ENCODE results near the gene DHRS9.
"Not testable (repeated sequence)": the region's sequence is repeated elsewhere in the genome, so short reads cannot be mapped to it uniquely, and the experiment has no call there.

Gene DHRS9

DNA sequence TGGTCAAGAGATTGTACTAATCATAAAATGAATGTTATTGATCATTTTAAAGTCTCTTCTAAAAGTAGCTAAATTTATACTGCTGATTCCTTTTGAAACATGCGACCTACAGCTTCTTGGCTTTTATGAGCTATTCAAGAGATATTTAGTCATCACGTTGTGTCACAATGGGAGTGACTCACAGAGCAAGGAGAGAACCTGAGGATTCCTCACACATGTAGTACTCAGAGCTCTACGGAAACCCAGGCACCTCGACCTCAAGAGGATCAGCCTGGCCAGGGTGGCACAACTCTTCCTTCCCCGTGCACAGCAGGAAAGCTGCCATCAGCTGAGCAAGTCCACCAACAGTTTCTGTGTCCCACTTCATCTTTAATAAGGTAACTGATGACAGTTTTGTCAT, at the start of gene DHRS9:
DHRS9 (plus strand) TSS at position 223 of the 400 bp plus-strand sequence. CDS start 12,019 bp downstream, outside the sequence.
- no peak for DNase-seq (ENCODE audit: low read depth in 2 of 2)

DNA sequence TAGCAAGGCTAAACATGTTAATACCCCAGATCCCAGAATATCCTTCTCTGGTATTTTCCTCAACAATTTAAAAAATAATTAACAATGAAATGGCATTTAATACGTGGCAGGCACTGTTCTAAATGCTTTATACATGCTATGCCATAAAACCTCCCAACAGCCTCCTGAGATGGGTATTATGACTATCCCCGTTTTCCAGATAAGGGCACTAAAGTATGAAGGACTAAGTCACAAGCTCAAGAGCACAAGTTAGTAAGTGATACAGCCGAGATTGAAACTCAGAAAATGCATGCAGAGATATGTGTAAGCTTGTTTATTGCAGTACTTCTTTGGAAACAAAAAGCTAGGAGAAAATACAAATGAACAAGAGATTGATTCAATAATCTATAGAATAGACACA, 46.2 kb upstream of the DHRS9 start:
- DNase-seq (ENCODE audit: low read depth in 2 of 2), result no peak

DNA sequence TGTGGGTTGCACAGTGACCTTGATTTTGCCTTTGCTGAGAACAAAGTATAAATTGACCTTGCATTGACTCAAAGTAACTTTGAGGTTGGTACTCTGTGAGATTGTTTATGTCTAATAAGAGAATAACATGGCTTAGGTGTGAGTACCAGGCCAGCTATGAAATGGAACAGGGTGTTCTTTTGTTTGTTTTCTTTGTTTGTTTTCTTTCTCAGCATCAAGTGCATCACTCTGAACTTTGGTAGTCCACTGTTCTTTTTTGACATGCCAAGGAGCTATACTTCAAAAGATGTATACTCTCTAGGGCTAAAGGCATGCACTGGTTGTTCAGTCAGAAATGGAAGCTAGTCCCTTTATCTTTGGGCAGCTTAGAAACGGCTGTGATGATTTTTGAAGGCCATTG, 43.3 kb upstream of the DHRS9 start:
- DNase-seq (ENCODE audit: low read depth in 2 of 2), result no peak

DNA sequence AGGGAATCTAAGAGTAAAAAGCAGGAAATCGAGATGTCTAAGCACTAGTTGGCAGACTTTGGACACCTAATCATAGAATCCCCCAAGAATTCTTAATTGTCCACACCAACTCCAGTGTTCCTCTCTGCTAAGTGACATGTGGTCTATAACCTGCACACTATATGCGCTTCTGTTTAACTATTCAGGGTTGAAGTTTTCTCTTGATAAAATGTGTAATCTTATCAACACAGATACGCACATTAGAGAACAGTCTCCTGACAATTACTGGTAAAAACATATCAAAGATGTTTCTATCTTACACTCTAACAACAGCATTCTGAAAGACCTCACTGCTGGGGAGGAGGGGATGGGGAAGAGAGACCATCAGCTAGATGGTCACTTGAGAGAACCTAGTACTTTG, 42.1 kb upstream of the DHRS9 start:
- DNase-seq (ENCODE audit: low read depth in 2 of 2), result no peak

DNA sequence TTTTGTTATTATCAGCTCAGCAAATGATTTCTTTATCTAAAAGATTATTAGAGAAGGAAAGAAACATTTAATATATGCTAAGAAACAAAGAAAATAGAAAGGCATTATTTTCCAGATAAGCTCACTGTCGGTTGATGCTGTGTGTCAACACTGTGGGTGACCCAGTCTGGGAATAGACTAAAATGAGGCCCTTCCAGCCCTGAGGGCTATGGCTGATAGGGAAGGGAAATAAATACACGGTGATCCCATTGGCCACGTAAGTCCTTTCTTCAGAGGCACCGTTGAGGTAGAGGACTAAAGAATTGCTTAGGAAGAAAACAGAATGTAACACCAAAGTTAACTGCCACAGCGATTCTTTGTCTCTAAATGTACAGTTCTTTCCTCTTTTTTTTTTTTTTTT, 40.0 kb upstream of the DHRS9 start:
- no peak for DNase-seq (ENCODE audit: low read depth in 2 of 2)

DNA sequence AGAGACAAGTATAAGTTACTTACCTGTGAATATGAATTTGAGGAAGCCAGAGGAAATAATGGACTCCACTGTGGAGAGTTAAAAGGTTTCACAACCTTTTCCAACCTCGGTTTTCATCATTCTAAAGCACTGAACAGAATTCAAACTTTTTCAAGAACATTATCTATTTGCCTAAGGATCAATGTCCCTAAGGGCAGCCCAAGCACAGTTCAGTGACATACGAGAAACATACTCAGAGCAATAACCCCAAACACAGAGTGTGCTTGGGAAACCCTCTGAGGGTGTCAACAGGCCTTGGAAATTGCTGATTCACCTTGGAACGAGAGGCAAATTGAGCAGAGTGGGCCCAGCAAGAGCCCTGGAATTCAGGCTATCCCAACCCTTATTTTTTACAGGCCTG, 38.2 kb upstream of the DHRS9 start, which contains the start of gene ABCB11:
ABCB11 (minus strand) TSS at position 123 of the 400 bp plus-strand sequence. CDS start 13,199 bp downstream, outside the sequence.
- DNase-seq (ENCODE audit: low read depth in 2 of 2), result no peak

DNA sequence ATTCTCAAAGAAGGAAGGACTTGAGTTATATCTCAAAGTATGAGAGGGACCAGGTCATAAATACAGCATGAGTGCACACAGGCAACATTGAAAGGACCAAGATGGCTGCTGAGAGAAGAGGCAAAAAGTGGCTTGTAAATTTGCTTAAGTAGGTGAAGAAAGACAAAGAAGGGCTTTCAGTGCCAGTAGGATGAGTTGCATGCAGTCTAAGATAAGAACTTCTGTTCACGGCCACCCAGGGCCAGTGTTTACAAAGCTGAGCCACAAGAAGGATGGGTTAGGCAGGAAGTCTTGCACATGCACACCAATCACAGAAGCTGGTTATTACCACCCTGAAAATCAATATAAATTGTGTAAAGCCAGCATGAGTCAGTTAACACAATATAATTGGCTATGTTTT, 35.1 kb upstream of the DHRS9 start:
- no peak for DNase-seq (ENCODE audit: low read depth in 2 of 2)

DNA sequence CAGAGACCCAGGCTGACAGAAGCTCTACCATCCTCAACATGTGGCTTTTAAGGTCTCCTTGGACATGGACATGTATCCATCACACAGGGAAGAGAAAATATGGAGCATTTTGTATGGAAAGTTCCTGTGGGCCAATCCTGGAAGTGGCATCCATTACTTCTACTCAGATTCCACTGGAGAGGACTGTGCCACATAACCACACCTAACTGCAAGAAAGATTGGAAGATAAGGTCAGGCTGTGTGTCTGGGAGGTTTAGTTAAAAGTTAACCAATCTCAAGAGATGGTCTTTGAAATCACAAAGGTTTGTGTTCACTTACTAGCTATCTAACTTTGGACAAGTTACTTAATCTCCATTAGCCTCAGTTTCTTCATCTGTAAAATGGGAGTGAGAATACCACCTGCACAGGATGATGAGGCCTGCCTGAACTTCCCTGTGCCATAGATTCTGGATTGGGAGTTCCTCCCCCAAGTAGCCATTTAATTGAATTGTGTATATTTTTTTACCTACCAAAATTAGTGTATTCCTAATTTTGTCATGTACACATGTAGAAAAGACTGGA, 34.3 kb upstream of the DHRS9 start:
- DNase-seq (ENCODE audit: low read depth in 2 of 2), result no peak

DNA sequence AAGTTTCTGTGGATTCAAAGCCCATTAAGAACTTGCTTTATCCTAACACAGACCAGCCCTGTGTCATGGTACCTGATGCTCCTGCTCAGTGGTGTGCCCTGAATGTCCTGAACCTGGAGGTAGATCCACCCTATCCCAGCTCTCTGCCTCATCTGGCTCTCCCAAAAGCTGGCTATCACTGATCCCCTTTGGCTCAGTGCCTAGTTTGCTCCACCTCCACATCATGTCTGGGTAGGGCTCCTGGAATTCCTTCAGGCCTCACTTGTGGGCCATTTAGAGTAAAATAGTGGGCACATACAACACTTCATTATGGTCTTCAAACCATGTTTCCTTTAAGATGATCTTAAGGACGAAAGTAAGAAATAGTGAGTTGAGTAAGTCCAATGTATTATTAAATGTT, 33.5 kb upstream of the DHRS9 start:
- DNase-seq (ENCODE audit: low read depth in 2 of 2), result no peak

DNA sequence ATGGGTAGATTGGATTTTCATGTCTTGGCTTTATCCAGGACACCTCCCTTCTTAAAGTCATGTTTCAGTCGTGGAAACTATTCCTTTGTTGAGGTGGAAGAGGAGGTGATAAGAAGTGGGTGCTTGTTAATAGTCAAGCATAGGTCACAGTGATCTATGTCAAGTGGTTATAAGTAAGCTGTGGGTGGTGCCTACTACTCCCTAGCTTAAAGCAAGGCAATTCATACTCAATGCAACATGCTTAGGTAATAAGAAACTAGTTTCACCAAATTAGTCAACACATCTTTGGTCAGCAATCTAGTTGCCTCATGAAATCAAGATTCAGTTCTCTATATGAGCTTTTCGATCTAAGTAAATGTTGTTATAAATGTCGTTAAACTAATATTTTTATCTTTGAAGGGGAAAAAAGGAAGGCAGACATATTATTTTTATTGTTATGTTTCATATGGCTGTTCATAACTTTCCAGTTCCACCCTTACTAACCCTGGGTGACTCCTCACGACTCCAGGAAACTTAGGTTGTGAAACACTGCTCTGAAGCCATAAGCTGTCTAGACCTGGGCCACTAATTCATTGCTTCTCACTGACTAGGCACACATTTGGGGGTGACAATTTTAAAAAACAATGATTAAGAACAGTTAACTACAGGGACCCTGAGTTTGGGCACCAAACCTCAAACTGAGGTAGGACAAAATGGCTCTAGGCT, 32.5 kb upstream of the DHRS9 start:
- no peak for DNase-seq (ENCODE audit: low read depth in 2 of 2)

DNA sequence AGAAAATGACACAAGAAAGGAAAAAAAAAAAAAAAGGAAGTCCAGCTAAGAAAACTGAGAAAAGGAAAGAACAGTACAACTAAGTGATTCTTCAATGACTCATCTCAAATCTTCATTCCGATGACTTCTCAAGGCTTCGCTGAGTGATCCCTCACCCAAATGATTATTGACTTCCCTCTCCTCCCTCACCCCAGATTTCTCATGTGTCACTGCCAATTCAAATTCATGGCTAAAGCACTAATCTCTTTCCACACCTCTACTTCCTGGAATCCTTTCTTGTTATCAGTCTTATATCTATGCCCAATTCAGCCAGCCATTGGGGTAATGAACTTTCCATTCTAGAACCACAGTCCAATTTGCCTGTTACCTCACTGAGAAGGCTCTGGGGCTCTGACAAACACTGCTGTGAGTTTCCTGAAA, 31.0 kb upstream of the DHRS9 start:
- DNase-seq (ENCODE audit: low read depth in 2 of 2), result no peak

DNA sequence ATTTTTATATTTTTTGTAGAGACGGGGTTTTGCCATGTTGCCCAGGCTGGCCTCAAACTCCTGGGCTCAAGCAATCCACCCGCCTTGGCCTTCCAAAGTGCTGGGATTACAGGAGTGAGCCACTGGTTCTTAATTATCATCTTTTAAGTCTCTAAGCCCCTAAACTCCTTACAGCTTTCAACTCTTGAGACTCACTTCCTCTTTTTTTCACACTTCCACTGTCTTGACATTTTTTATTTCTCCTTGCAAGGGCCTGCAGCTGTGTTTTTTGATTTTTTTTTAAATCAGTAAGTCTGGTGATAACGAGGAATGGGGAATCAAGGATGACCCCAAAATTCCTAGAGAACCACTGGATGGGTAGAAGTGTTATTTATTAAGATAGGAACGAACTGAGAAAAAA, 29.7 kb upstream of the DHRS9 start:
- DNase-seq (ENCODE audit: low read depth in 2 of 2), result no peak

DNA sequence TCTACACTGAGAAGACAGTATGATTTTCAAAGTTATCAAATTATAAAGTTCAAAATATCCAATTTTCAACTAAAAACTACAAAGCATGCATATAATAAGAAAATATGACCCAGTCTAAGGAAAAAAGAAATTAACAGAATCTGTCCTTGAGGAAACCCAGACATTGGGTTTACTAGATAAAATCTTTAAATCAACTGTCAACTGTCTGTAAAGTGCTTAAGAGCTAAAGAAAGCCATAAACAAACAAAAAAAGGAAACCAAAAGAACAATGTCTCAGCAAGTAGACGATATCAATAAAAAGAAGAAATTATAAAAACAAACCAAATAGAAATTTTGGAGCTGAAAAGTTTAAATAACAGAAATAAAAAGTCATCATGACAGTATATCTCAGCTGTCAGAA, 27.8 kb upstream of the DHRS9 start:
- DNase-seq (ENCODE audit: low read depth in 2 of 2), result no peak

DNA sequence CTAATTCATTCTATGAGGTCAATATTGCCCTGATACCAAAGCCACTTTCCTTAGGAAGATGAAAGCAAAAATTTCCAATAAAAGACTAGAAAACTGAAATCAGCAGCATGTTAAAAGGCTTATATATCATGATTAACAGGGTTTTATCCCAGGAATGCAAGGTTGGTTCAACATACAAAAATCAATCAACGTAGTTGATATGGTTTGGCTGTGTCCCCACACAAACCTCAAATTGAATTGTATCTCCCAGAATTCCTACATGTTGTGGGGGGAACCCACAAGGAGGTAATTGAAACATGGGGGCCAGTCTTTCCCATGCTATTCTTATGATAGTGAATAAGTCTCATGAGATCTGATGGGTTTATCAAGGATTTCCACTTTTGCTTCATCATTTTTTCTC, 26.5 kb upstream of the DHRS9 start:
- no peak for DNase-seq (ENCODE audit: low read depth in 2 of 2)

DNA sequence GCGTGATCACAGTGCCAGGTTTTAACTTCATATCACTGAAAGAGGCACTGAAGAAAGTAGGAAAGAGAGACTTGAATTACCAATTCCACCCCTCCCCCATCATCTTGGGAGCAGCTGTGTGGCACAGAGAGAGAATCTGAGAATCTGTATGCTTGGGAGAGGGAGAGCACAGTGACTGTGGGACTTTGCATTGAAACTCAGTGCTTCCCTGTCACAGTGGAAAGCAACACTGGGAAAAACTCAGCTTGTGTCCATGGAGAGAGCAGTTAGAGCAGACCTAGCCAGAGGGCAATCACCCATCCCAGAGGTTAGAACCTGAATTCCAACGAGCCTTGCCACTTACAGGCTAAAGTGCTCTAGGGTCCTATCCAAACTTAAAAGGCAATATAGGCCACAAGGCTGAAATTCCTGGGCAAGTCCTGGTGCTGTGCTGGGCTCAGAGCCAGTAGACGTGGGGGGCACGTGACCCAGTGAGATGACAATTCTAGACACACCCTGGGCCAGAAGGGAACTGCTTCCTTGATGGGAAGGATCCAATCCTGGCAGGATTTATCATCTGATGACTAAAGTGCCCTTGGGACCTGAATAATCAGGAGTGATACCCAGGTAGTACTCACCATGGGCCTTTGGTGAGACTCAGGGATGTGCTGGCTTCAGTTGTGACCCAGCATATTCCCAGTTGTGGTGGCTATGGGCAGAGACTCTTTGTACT, 22.8 kb upstream of the DHRS9 start:
- DNase-seq (ENCODE audit: low read depth in 2 of 2), result no peak

DNA sequence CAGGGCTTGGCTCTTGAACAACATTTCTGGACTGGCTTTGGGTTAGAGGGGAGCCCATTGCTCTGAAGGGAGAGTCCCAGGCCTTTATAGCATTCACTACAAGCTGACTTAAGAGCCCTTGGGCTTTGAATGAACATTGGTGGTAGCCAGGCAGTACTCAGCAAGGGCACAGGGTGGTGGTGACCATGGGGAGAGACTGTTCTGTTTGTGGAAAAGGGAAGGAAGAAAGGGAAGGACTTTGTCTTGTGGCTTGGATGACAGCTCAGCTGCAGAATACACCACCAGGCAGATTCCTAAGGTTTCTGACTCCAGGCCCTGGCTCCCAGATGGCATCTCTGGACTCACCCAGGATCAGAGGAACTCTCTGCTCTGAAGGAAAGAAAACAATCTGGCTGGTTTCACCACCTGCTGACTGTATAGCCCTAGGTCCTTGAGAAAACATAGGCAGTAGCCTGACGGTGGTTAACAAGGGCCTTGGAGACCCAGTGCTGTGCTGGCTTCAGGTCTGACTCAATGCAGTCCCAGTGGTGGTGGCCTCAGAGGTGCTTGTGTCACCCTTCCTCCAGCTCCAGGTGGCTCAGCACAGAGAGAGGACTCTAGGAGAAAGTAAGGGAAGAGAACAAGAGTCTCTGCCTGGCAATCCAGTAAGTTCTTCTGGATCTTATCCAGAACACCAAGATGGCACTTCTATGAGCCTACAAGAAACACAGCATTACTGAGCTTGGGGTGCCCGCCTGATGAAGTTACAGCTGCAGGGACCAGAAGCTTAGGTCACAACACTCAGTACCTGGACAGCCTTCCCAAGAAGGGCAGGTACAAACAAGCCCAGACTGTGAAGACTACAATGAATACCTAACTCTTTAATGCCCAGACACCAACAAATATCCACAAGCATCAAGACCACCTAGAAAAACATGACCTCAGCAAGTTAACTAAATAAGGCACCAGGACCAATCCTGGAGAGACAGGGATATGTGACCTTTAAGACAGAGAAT, 21.8 kb upstream of the DHRS9 start:
- DNase-seq (ENCODE audit: low read depth in 2 of 2), result no peak

DNA sequence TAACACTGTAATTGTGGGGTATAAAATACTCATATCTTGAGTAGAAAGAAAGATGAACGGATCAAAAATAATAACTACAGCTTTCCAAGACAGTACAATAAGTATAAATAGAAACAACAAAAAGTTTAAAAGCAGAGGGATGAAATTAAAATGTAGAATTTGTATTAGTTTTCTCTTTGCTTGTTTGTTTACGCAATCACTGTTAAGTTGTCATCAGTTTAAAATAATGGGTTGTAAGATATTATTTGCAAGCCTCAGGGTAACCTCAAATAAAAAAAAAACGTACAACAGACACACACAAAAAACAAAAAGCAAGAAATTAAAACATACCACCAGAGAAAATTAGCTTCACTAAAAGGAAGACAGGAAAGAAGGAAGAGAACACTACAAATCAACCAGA, 20.2 kb upstream of the DHRS9 start:
- no peak for DNase-seq (ENCODE audit: low read depth in 2 of 2)

DNA sequence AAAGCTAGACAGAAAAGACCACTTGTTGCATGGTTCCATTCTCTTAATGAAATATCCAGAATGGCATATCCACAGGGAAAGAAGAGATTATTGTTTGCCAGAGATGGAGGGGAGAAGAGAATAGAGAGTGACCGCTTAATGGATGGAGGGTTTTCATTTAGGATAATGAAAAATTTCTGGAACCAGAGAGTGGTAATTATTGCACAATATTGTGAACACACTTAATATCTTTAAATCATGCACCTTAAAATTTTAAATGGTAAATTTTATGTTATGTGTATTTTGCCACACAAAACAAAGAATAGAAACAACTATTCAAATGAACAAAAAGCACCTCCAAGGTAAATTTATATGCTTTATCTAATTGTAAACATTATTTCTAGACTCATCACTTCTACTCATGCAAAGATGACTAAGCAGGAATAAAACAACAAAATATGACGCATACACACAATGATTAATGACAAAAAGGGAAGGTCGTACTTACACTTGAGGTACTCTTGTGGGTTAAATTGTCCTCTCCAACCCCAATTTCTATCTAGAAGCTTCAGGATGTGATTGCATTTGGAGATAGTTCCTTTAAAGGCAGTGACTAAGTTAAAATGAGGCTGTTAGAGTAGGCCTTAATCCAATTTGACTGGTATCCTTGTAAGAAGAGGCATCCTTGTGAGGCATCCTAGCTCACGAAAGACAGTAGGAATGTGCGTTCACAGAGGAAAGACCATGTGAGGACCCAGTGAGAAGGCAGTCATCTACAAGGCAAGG, 18.7 kb upstream of the DHRS9 start:
- no peak for DNase-seq (ENCODE audit: low read depth in 2 of 2)

DNA sequence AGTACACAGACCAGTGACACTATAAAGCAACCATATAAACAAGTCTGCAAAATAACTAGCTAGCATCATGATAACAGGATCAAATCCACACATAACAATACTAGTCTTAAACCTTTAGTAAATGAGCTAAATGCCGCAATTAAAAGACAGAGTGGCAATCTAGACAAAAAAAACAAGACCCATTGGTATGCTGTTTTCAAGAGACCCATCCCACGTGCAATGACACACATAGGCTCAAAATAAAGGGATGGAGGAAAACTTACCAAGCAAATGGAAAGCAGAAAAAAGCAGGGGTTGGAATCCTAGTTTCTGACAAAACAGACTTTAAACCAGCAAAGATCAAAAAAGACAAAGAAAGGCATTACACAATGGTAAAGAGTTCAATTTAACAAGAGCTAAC, 14.8 kb upstream of the DHRS9 start:
- DNase-seq (ENCODE audit: low read depth in 2 of 2), result not testable (repeated sequence)

DNA sequence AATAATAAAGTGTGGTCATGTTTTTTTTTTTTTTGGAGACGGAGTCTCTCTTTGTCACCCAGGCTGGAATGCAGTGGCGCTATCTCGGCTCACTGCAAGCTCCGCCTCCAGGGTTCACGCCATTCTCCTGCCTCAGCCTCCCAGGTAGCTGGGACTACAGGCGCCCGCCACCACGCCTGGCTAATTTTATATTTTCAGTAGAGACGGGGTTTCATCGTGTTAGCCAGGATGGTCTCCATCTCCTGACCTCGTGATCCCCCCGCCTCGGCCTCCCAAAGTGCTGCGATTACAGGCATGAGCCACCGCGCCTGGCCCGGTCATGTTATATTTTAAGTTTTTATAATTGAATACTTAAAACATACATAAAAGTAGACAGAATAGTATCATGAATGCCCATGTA, 5.2 kb upstream of the DHRS9 start:
- DNase-seq (ENCODE audit: low read depth in 2 of 2), result not testable (repeated sequence)

DNA sequence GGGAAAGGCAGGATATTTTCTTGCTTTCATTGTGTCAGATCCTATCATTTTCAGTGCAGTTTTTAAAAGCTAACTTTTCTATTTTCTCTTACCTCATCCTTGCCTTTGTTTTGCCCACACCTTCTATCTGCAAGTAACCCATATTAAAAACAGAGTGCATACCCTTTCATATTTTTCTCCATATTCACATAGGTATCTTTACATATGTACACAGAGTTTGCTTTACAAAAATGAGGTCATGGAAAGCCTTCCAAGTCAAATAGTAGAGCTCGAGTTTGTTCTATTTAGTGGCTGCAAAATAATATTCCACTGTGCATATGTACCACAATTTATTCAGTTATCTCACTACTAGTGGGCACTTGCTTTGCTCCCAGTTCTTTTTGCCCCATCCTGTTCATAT, 3.9 kb upstream of the DHRS9 start:
- DNase-seq (ENCODE audit: low read depth in 2 of 2), result no peak

Data from stimulated activated CD4-positive, alpha-beta T cell treated with anti-CD3 and anti-CD28 coated beads, Interleukin-1b, Interleukin-23, amount 100 ng/mL, for 1 hour (primary cell).